ENCODE measurements around the gene BTBD16. TPM values are rescaled to one million over a fixed set of nuclear protein-coding genes. Genes with fewer than 3 reads are reported as not detected.

BTBD16 gene
- total RNA-seq, 1 donor from 2014 or later = not detected

DNA sequence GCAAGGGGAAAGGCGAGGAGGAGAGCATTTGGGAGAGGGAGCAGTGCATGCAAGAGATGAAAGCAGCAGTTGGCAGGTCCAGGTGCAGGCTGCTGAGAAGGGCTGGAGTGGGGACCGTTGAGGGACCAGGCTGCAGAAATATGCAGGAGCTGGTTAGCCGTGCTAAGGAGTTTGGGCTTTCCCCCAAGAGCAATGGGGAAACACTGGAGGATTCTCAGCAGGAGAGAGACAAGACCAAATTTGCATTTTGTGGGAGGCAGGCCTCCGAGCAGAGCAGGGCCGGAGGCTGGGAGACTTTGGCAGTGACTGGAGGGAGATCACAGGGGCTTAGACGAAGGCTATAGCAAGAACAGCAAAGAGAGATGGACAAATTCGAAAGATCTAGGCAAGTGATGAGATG is 11.8 kb downstream of the BTBD16 start:
- H3K4me1 Mint-ChIP-seq = peaks cover 9% of the 10 kb centered on the region
- TF ChIP-seq, protein P1, sequence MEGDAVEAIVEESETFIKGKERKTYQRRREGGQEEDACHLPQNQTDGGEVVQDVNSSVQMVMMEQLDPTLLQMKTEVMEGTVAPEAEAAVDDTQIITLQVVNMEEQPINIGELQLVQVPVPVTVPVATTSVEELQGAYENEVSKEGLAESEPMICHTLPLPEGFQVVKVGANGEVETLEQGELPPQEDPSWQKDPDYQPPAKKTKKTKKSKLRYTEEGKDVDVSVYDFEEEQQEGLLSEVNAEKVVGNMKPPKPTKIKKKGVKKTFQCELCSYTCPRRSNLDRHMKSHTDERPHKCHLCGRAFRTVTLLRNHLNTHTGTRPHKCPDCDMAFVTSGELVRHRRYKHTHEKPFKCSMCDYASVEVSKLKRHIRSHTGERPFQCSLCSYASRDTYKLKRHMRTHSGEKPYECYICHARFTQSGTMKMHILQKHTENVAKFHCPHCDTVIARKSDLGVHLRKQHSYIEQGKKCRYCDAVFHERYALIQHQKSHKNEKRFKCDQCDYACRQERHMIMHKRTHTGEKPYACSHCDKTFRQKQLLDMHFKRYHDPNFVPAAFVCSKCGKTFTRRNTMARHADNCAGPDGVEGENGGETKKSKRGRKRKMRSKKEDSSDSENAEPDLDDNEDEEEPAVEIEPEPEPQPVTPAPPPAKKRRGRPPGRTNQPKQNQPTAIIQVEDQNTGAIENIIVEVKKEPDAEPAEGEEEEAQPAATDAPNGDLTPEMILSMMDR (conservative IDR thresholded peaks at IDR 0.05) = no peak
- H3K9me3 Mint-ChIP-seq = no peaks in the 10 kb centered on the region
- H3K27me3 Mint-ChIP-seq (ENCODE audit: low read depth) = no peaks in the 10 kb centered on the region
- H3K36me3 Mint-ChIP-seq (ENCODE audit: low read depth) = no peaks in the 10 kb centered on the region
- H3K27ac Mint-ChIP-seq (ENCODE audit: unreplicated experiment) = no peak overlapping the region
- DNase-seq (ENCODE audit: low read depth, low spot score) = no peak
- no peak overlapping the region for H3K4me3 Mint-ChIP-seq

DNA sequence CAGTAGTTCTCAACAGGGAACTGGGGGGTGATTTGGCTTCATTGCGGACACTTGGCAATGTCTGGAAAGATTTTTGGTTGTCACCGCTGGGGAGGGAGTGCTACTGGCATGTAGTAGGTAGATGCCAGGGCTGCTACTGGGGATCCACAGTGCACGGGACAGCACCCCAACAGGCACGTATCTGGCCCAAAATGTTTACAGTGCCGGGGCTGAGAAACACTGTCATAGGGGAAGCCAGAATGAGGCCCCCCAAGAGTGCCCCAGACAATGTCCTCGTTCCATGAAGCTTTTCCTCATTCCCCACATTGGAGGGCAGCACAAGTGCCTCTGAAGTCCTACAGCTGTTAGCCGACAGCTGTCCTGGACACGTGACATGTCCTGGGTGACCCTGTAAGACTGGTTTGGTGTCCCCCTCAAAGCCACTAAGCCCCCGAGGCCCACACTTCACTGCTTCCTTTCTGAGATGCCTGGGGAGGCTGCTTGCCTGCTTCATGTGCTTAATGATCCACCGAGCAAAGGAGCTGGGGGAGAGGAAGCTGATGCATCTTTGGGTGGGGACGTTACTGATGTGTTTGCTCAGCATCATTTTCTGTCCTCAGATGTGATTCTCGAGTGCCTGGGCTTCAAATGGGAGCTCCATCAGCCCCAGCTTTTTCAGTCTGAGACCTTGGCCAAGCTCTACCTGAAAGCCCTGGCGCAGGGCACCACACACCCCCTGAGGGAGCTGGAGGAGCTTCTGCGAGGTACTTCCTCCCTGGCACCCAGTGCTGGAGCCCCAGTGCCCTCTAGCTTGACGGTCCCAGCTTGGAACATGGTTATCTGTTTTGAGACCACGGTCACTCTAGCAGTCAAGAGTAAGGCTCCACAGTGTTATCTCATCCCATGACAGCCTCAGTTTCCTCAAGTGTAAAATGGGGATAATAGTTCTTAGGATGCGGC is 14.7 kb downstream of the BTBD16 start:
- TF ChIP-seq, protein P1 (conservative IDR thresholded peaks at IDR 0.05) = no peak
- no peak for DNase-seq (ENCODE audit: low read depth, low spot score)
- no peaks in the 10 kb centered on the region for H3K27me3 Mint-ChIP-seq (ENCODE audit: low read depth)
- no peak overlapping the region for H3K27ac Mint-ChIP-seq (ENCODE audit: unreplicated experiment)
- no peak overlapping the region for H3K4me3 Mint-ChIP-seq
- H3K36me3 Mint-ChIP-seq (ENCODE audit: low read depth) = no peaks in the 10 kb centered on the region
- H3K4me1 Mint-ChIP-seq = peaks cover 9% of the 10 kb centered on the region
- no peaks in the 10 kb centered on the region for H3K9me3 Mint-ChIP-seq

DNA sequence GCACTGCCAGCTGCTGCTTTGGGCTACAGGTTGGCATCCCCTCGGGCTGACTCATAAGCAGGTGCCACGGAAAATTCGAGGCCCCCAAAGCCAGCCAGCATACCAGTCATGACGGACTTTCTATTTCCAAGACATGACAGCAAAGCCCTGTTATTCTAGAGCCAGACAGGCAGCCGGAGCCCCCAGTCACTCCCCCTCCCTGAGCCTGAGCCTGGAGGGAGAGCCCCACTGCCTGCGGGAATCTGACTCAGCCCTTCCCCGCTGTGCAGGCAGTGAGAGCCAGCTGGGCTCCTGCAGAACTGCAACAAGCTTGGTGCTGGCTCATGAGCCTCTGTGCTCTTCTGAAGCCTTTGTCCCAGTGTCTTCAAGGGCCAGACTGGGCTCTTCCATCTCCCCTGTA is 15.8 kb downstream of the BTBD16 start:
- peaks cover under 1% of the 10 kb centered on the region for H3K4me1 Mint-ChIP-seq
- H3K9me3 Mint-ChIP-seq = no peaks in the 10 kb centered on the region
- TF ChIP-seq, protein P1 (conservative IDR thresholded peaks at IDR 0.05) = no peak
- no peak overlapping the region for H3K4me3 Mint-ChIP-seq
- no peak for DNase-seq (ENCODE audit: low read depth, low spot score)
- H3K36me3 Mint-ChIP-seq (ENCODE audit: low read depth) = no peaks in the 10 kb centered on the region
- no peaks in the 10 kb centered on the region for H3K27me3 Mint-ChIP-seq (ENCODE audit: low read depth)
- H3K27ac Mint-ChIP-seq (ENCODE audit: unreplicated experiment) = peak overlapping the region; percentile 4

DNA sequence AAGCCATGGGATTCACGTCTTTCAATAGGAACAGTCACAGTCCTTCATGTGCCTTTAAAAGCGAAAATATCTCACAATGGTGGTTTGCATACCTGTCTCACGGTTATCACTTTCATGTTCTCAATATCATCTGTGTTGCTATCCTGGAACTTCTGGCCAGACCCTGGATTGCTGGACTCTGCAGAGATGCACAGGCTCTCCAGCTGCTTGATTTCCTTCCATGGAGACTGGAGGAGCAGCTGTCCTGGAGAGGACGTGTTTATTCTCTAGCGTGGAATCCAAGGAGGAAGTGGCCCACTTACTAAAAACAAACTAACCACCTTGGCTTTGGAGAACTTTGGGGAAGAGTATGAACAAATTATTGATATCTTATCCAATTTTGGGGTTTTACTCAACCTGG is 16.5 kb downstream of the BTBD16 start:
- Mint-ChIP-seq H3K9me3 (no peaks in the 10 kb centered on the region), H3K27ac (ENCODE audit: unreplicated experiment) (no peak overlapping the region), H3K4me1 (no peaks in the 10 kb centered on the region), H3K27me3 (ENCODE audit: low read depth) (no peaks in the 10 kb centered on the region), H3K4me3 (no peak overlapping the region), H3K36me3 (ENCODE audit: low read depth) (no peaks in the 10 kb centered on the region)
- TF ChIP-seq, protein P1 (conservative IDR thresholded peaks at IDR 0.05) = no peak
- DNase-seq (ENCODE audit: low read depth, low spot score) = no peak

DNA sequence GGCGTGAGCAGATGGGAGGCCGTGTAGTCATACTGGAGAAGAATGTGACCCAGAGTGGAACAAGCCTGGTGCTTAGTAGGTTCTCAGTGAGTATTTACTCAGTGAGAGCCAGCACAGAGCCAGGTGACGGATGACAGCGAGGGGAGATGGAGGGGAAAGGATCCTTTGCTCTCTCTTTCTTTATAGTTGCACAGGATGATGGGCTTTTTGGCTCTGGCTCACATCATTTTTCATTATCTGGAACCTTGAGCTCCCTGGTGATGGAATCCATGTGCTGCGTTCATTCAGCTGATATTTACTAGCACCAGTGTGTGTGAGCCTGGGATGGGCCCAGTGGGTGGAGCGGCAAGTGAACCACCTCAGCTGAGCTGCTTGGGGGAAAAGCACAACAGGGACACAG is 17.2 kb downstream of the BTBD16 start:
- Mint-ChIP-seq H3K4me1 (no peaks in the 10 kb centered on the region), H3K27ac (ENCODE audit: unreplicated experiment) (no peak overlapping the region), H3K4me3 (no peak overlapping the region), H3K36me3 (ENCODE audit: low read depth) (no peaks in the 10 kb centered on the region), H3K9me3 (no peaks in the 10 kb centered on the region), H3K27me3 (ENCODE audit: low read depth) (no peaks in the 10 kb centered on the region)
- TF ChIP-seq, protein P1 (conservative IDR thresholded peaks at IDR 0.05) = no peak
- no peak for DNase-seq (ENCODE audit: low read depth, low spot score)
